Astrocyte (in vitro differentiated cells and primary cell): ENCODE measurements around the gene CARD8.

ENCODE experiments used
- EZH2 ChIP-seq: IDR thresholded peaks from 2 replicates; pipeline ENCODE4 v1.6.1; 2012; ENCODE audit warnings: mild to moderate bottlenecking, low read length, inconsistent platforms; ENCODE audit not compliant: insufficient read depth
- TF ChIP-seq, protein P1 (sequence below): IDR thresholded peaks from 2 replicates; pipeline ENCODE4 v1.5.1; 2011; ENCODE audit warnings: low read depth, mild to moderate bottlenecking, inconsistent platforms, low read length, moderate library complexity; ENCODE audit not compliant: insufficient read depth

DNA sequence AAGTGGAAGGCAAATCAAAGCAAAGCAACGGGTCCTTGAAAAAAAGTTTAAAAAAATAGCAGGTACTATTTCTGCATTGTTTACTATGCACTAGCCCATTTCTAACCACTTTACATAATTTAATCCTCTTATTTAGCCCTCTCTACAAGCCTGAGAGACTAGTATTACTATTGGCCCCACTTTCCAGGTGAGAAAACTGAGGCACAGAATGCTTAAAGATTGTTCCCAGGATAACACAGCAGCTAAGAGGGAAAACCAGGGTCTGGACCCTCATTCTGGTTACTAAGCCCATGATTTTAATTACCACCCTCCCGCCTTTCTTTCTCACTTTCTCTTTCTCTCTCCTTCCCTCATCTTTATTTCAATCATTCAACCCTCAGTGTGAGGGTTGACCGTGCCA is 79.5 kb downstream of the CARD8 start:
- TF ChIP-seq, protein P1, sequence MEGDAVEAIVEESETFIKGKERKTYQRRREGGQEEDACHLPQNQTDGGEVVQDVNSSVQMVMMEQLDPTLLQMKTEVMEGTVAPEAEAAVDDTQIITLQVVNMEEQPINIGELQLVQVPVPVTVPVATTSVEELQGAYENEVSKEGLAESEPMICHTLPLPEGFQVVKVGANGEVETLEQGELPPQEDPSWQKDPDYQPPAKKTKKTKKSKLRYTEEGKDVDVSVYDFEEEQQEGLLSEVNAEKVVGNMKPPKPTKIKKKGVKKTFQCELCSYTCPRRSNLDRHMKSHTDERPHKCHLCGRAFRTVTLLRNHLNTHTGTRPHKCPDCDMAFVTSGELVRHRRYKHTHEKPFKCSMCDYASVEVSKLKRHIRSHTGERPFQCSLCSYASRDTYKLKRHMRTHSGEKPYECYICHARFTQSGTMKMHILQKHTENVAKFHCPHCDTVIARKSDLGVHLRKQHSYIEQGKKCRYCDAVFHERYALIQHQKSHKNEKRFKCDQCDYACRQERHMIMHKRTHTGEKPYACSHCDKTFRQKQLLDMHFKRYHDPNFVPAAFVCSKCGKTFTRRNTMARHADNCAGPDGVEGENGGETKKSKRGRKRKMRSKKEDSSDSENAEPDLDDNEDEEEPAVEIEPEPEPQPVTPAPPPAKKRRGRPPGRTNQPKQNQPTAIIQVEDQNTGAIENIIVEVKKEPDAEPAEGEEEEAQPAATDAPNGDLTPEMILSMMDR = no peak
- no peak for TF ChIP-seq EZH2
